Endodermal cell (in vitro differentiated cells): ENCODE measurements around the gene CHST6. TPM values are rescaled to one million over a fixed set of nuclear protein-coding genes. Genes with fewer than 3 reads are reported as not detected.

Source experiments
- DNase-seq: peaks from one replicate; pipeline ENCODE4 v3.0.0-alpha.2; 2017
- H3K27ac ChIP-seq: 2 replicates; pipeline ENCODE4 v1.5.1; 2013; ENCODE audit warnings: mild to moderate bottlenecking, low read depth, low read length, moderate library complexity
- H3K27me3 ChIP-seq: 2 replicates; pipeline ENCODE4 v1.6.1; 2013; ENCODE audit warnings: mild to moderate bottlenecking, low read length, moderate library complexity; ENCODE audit not compliant: insufficient read depth, control insufficient read depth, poor library complexity, severe bottlenecking
- H3K36me3 ChIP-seq: 2 replicates; pipeline ENCODE4 v1.7.0; 2013; ENCODE audit warnings: mild to moderate bottlenecking, low read length, moderate library complexity; ENCODE audit not compliant: control insufficient read depth, insufficient read depth
- H3K4me1 ChIP-seq: one replicate; pipeline ENCODE4 v1.7.0; 2013; ENCODE audit warnings: low read length; ENCODE audit not compliant: control insufficient read depth, insufficient read depth
- H3K4me3 ChIP-seq: 2 replicates; pipeline ENCODE4 v1.5.1; 2013; ENCODE audit warnings: mild to moderate bottlenecking, low read length, moderate library complexity
- H3K9ac ChIP-seq: 2 replicates; pipeline ENCODE4 v1.6.1; 2013; ENCODE audit warnings: mild to moderate bottlenecking, low read length, moderate library complexity; ENCODE audit not compliant: poor library complexity, severe bottlenecking; ENCODE audit errors: extremely low read depth
- H3K9me3 ChIP-seq: 2 replicates; pipeline ENCODE4 v1.6.1; 2013; ENCODE audit warnings: mild to moderate bottlenecking, low read length, moderate library complexity; ENCODE audit not compliant: control insufficient read depth
- H3K27ac Mint-ChIP-seq: 2 replicates; pipeline ENCODE4 v1.8.0; 2020; ENCODE audit warnings: mixed read lengths
- H3K27me3 Mint-ChIP-seq: 2 replicates; pipeline ENCODE4 v1.8.0; 2021; ENCODE audit warnings: mild to moderate bottlenecking, mixed read lengths; ENCODE audit not compliant: insufficient read depth
- H3K36me3 Mint-ChIP-seq: 2 replicates; pipeline ENCODE4 v1.8.0; 2020; ENCODE audit warnings: low read depth, mixed read lengths
- H3K4me1 Mint-ChIP-seq: 2 replicates; pipeline ENCODE4 v1.8.0; 2020; ENCODE audit warnings: mixed read lengths
- H3K4me3 Mint-ChIP-seq: 2 replicates; pipeline ENCODE4 v1.8.0; 2020; ENCODE audit warnings: mild to moderate bottlenecking, moderate library complexity, mixed read lengths
- H3K9me3 Mint-ChIP-seq: 2 replicates; pipeline ENCODE4 v1.8.0; 2020; ENCODE audit warnings: mild to moderate bottlenecking, mixed read lengths
- CTCF ChIP-seq: fragments of 200-600 bp; sonication (generic); conservative IDR thresholded peaks from 2 replicates; pipeline ENCODE4 v1.5.0; 2021; ENCODE audit warnings: antibody characterized with exemption, mild to moderate bottlenecking
- WGBS, 2 experiments: methylation state at CpG; one replicate each; pipeline versions ENCODE4 v1.1.5 to v1.1.7; 2013; ENCODE audit warnings: missing lambda C conversion rate in 2 of 2, mixed read lengths in 1 of 2; ENCODE audit not compliant: insufficient coverage in 1 of 2, insufficient read length in 1 of 2; 5-methylcytosine and 5-hydroxymethylcytosine counted together
- total RNA-seq, 2 donors: library from RNA; stranded (reverse); fragmentation: NEBNext Ultra II Directional in 1 of 2; extraction: Animal tissue kit (Norgen Biotek cat#: 25700) in 1 of 2; gene quantifications; 2 replicates in 1 of 2; 3 replicates in 1 of 2; pipeline ENCODE4 v1.2.1, GENCODE V29; 2021

Gene CHST6
- total RNA-seq, 2 donors from 2014 or later: 13.5 to 15.9 TPM

GRCh38 chr16:75537776-75538175 lies 42.5 kb upstream of the CHST6 start:
- Histone ChIP-seq H3K27me3 (no peaks in the 10 kb centered on the region), H3K36me3 (no peaks in the 10 kb centered on the region), H3K27ac (no peak overlapping the region), H3K4me1 (no peaks in the 10 kb centered on the region), H3K9me3 (no peaks in the 10 kb centered on the region), H3K4me3 (no peak overlapping the region), H3K9ac (no peak overlapping the region)
- no peak for TF ChIP-seq CTCF
- WGBS, 2 experiments: 94 to 100% methylated on average over 2 to 3 of the region's 4 CpGs
- Mint-ChIP-seq H3K4me1 (no peaks in the 10 kb centered on the region), H3K4me3 (no peak overlapping the region), H3K27me3 (no peaks in the 10 kb centered on the region), H3K36me3 (peaks cover 12% of the 10 kb centered on the region), H3K9me3 (no peaks in the 10 kb centered on the region), H3K27ac (no peak overlapping the region)
- DNase-seq: no peak

GRCh38 chr16:75535901-75536300 lies 40.7 kb upstream of the CHST6 start, which contains the start of gene CHST5:
Gene CHST5 (minus strand): TSS chr16:75536108. CDS start chr16:75530384, 5,724 bp downstream.
- no peaks in the 10 kb centered on the region for H3K9me3 Mint-ChIP-seq
- no peak for DNase-seq
- no peak within 1 kb of the TSS for H3K4me3 Mint-ChIP-seq
- Histone ChIP-seq H3K4me1 (no peaks in the 10 kb centered on the region), H3K9ac (no peak within 1 kb of the TSS), H3K36me3 (no peaks in the 10 kb centered on the region), H3K27me3 (no peaks in the 10 kb centered on the region), H3K27ac (no peak within 1 kb of the TSS), H3K4me3 (no peak within 1 kb of the TSS), H3K9me3 (no peaks in the 10 kb centered on the region)
- TF ChIP-seq CTCF: no peak
- H3K36me3 Mint-ChIP-seq: peaks cover 4% of the 10 kb centered on the region
- no peaks in the 10 kb centered on the region for H3K4me1 Mint-ChIP-seq
- 96 to 97% methylated on average over 3 to 7 of the region's 7 CpGs for WGBS, 2 experiments
- no peaks in the 10 kb centered on the region for H3K27me3 Mint-ChIP-seq
- H3K27ac Mint-ChIP-seq: no peak within 1 kb of the TSS

DNA sequence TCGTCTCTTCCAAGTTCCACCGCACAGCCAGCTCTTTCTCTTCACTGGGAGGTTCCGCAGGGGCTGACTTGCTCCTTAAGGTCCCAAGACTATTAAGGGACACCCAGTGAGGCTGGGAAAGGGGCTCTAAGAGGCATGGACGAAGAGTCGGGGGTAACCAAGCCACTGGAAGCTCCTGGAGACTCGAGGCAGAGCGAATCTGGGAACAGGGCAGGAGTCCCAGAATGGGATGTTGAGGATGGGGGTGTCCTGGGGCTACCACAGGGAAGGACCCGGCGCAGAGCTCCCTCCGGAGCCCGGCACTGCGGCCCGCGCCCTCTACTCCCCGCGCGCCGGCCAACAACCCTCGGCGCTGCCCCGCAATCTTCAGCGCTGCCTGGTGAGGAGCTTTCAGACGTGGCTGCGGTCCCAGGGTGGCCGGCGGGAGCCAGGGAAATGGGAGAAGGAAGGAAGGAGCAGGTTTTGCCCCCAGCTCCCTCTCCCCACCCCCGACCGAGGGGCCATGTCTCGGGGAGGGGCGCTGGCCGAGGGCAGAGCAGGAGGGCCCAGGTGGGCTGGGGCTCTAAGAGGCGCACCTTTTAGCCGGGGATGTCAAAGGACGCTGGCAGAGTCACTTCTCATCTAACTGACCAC lies 40.1 kb upstream of the CHST6 start:
- no peaks in the 10 kb centered on the region for H3K9me3 ChIP-seq
- TF ChIP-seq CTCF: no peak
- H3K9me3 Mint-ChIP-seq: no peaks in the 10 kb centered on the region
- H3K27me3 ChIP-seq: no peaks in the 10 kb centered on the region
- peaks cover 4% of the 10 kb centered on the region for H3K36me3 Mint-ChIP-seq
- WGBS, 2 experiments: 93 to 95% methylated on average over 11 to 34 of the region's 34 CpGs
- no peaks in the 10 kb centered on the region for H3K4me1 ChIP-seq
- no peaks in the 10 kb centered on the region for H3K36me3 ChIP-seq
- H3K27ac Mint-ChIP-seq: no peak overlapping the region
- H3K27ac ChIP-seq: no peak overlapping the region
- no peaks in the 10 kb centered on the region for H3K27me3 Mint-ChIP-seq
- no peak overlapping the region for H3K4me3 ChIP-seq
- H3K4me3 Mint-ChIP-seq: no peak overlapping the region
- peak; percentile 55 for DNase-seq
- H3K4me1 Mint-ChIP-seq: no peaks in the 10 kb centered on the region
- H3K9ac ChIP-seq: no peak overlapping the region
